CD4-positive, alpha-beta T cell (primary cell): Measurements from ENCODE around the gene JAK1. TPM values are rescaled to one million over a fixed set of nuclear protein-coding genes. Genes with fewer than 3 reads are reported as not detected.

ENCODE experiments used
- ATAC-seq: fragments of 200-7000 bp; cut with Tn5 transposase; one replicate; pipeline ENCODE4 v1.10.0; 2022; ENCODE audit warnings: mild to moderate bottlenecking; ENCODE audit not compliant: poor library complexity
- CTCF ChIA-PET: fragments of 350-600 bp; sonication (Branson Sonifier 250); formaldehyde crosslinking; loops from one replicate; lab custom pipeline; 2021; ENCODE audit warnings: antibody characterized with exemption, inconsistent platforms; lab: Charles Lee
- POLR2A ChIA-PET: fragments of 350-600 bp; sonication (Branson Sonifier 250); formaldehyde crosslinking; loops from one replicate; lab custom pipeline; 2021; ENCODE audit warnings: antibody characterized with exemption, inconsistent platforms; lab: Charles Lee
- DNase-seq, 14 experiments: peaks; one replicate each; pipeline ENCODE4 v3.0.0-alpha.2; 2013 to 2020; ENCODE audit warnings: mixed read lengths in 2 of 14
- H3K27ac ChIP-seq, 2 donors: one replicate each; pipeline versions ENCODE4 v1.5.1 to v1.7.0; 2013; ENCODE audit warnings: low read length in 2 of 2, low read depth in 1 of 2, mild to moderate bottlenecking in 1 of 2
- H3K27me3 ChIP-seq, 2 experiments: 1 replicate in 1 of 2; 2 replicates in 1 of 2; pipeline versions ENCODE4 v1.6.1 to v1.7.0; 2013; ENCODE audit warnings: low read length in 2 of 2, control low read depth in 1 of 2, mild to moderate bottlenecking in 1 of 2, moderate library complexity in 1 of 2; ENCODE audit not compliant: insufficient read depth in 2 of 2, control insufficient read depth in 1 of 2
- H3K36me3 ChIP-seq: one replicate; pipeline ENCODE4 v1.6.1; 2013; ENCODE audit warnings: low read length, control low read depth; ENCODE audit not compliant: insufficient read depth
- H3K4me1 ChIP-seq: one replicate; pipeline ENCODE4 v1.6.1; 2013; ENCODE audit warnings: low read length, control low read depth; ENCODE audit not compliant: insufficient read depth
- H3K4me3 ChIP-seq: one replicate; pipeline ENCODE4 v1.5.1; 2013; ENCODE audit warnings: mild to moderate bottlenecking, low read length, moderate library complexity
- H3K9me3 ChIP-seq, 2 experiments: 1 replicate in 1 of 2; 2 replicates in 1 of 2; pipeline versions ENCODE4 v1.6.1 to v1.7.0; 2013; ENCODE audit warnings: low read length in 2 of 2, mild to moderate bottlenecking in 2 of 2, control low read depth in 1 of 2, moderate library complexity in 1 of 2; ENCODE audit not compliant: control insufficient read depth in 1 of 2, insufficient read depth in 1 of 2
- H3K27ac Mint-ChIP-seq: one replicate; pipeline ENCODE4 v1.8.0; 2020; ENCODE audit warnings: mixed read lengths
- H3K27me3 Mint-ChIP-seq: one replicate; pipeline ENCODE4 v1.8.0; 2021; ENCODE audit warnings: mixed read lengths
- H3K36me3 Mint-ChIP-seq: one replicate; pipeline ENCODE4 v1.8.0; 2021; ENCODE audit warnings: low read depth, mixed read lengths
- H3K4me1 Mint-ChIP-seq: one replicate; pipeline ENCODE4 v1.8.0; 2021; ENCODE audit warnings: low read depth, mixed read lengths
- H3K4me3 Mint-ChIP-seq: one replicate; pipeline ENCODE4 v1.8.0; 2020; ENCODE audit warnings: mild to moderate bottlenecking, mixed read lengths
- H3K9me3 Mint-ChIP-seq: one replicate; pipeline ENCODE4 v1.8.0; 2020; ENCODE audit warnings: mixed read lengths
- CTCF ChIP-seq: fragments of 200-600 bp; IDR thresholded peaks from one replicate; pipeline ENCODE4 v1.8.0; 2022; ENCODE audit warnings: antibody characterized with exemption, mild to moderate bottlenecking
- intact Hi-C, 2 experiments: fragments of 100-400 bp; cut with DNase I in 1 of 2; cut with micrococcal nuclease in 1 of 2; formaldehyde crosslinking; loops; one replicate each; pipeline versions ENCODE4 v1.15.1 to v1.9.0; 2023 to 2025; cut with DNase I, micrococcal nuclease
- total RNA-seq, 174 experiments: library from RNA in 2 of 174; stranded (reverse) in 2 of 174; gene quantifications; one replicate each; pipeline ENCODE4 v1.2.3 and lab custom pipeline; 2021 to 2026

JAK1 gene
- total RNA-seq, 2 experiments from 2014 or later = 240 to 252 TPM

DNA sequence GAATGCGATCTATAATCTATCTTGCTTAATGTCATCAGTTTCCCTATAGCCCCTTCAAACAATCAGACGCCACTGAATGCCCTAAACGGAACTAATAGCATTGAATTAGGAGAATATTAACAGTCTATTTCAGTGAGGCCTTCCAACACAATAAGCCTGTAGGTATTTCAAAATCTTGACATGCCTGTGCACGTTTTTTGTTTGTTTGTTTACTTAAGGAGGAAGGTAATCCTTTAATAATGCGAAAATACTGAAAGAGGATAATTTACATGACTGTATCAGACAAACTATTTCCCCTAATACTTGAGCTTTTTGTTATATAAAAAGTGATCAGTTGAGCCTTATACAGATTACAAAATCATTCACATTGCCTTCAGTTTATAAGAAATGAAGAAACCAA, 29.0 kb upstream of the JAK1 start:
- H3K4me3 ChIP-seq = no peak overlapping the region
- CTCF ChIA-PET = no interaction called here

GRCh38 chr1:64986903-64987871, 20.8 kb upstream of the JAK1 start:
- Histone ChIP-seq H3K27me3 (no peaks in the 10 kb centered on the region), H3K27ac (no peak overlapping the region), H3K4me1 (no peaks in the 10 kb centered on the region), H3K4me3 (no peak overlapping the region), H3K9me3 (no peaks in the 10 kb centered on the region), H3K36me3 (no peaks in the 10 kb centered on the region)
- no peak overlapping the region for H3K4me3 Mint-ChIP-seq
- no peaks in the 10 kb centered on the region for H3K27me3 Mint-ChIP-seq
- peak in 1 of 14 experiments; percentile 28 for DNase-seq
- peaks cover 15% of the 10 kb centered on the region for H3K4me1 Mint-ChIP-seq
- H3K27ac Mint-ChIP-seq = no peak overlapping the region
- no peak for TF ChIP-seq CTCF
- intact Hi-C loops = no loop called here
- ATAC-seq = no peak
- POLR2A ChIA-PET = no interaction called here
- H3K36me3 Mint-ChIP-seq = no peaks in the 10 kb centered on the region
- no peaks in the 10 kb centered on the region for H3K9me3 Mint-ChIP-seq
- CTCF ChIA-PET = no interaction called here

More for the DNA sequence above, 29.0 kb upstream of the JAK1 start:
- no peaks in the 10 kb centered on the region for H3K27me3 Mint-ChIP-seq
- TF ChIP-seq CTCF = no peak
- Histone ChIP-seq H3K4me1 (no peaks in the 10 kb centered on the region), H3K36me3 (no peaks in the 10 kb centered on the region), H3K9me3 (no peaks in the 10 kb centered on the region), H3K27me3 (no peaks in the 10 kb centered on the region), H3K27ac (no peak overlapping the region)
- no peaks in the 10 kb centered on the region for H3K4me1 Mint-ChIP-seq
- intact Hi-C loops = no loop called here
- no peak for DNase-seq
- H3K9me3 Mint-ChIP-seq = peaks cover 2% of the 10 kb centered on the region
- POLR2A ChIA-PET = no interaction called here
- no peak overlapping the region for H3K4me3 Mint-ChIP-seq
- no peak overlapping the region for H3K27ac Mint-ChIP-seq
- ATAC-seq = no peak
- no peaks in the 10 kb centered on the region for H3K36me3 Mint-ChIP-seq

- no peak overlapping the region for H3K4me3 Mint-ChIP-seq
- H3K36me3 Mint-ChIP-seq = no peaks in the 10 kb centered on the region
- ChIA-PET POLR2A (interaction anchor here (1.1 kb wide), 1 partner anchor 18 kb away, joined by 3 read pairs; no protein-coding TSS in a partner anchor), CTCF (interaction anchor here (1.1 kb wide), 1 partner anchor 10 kb away, joined by 3 read pairs; no protein-coding TSS in a partner anchor)
- Histone ChIP-seq H3K27ac (no peak overlapping the region), H3K9me3 (no peaks in the 10 kb centered on the region), H3K27me3 (no peaks in the 10 kb centered on the region), H3K4me3 (no peak overlapping the region), H3K36me3 (no peaks in the 10 kb centered on the region), H3K4me1 (no peaks in the 10 kb centered on the region)
- H3K27ac Mint-ChIP-seq = no peak overlapping the region
- no peaks in the 10 kb centered on the region for H3K27me3 Mint-ChIP-seq
- no peaks in the 10 kb centered on the region for H3K9me3 Mint-ChIP-seq
- TF ChIP-seq CTCF = no peak
- peaks cover 15% of the 10 kb centered on the region for H3K4me1 Mint-ChIP-seq
- no peak for DNase-seq
- no peak for ATAC-seq
- intact Hi-C loops = no loop called here
Observed at GRCh38 chr1:64984737-64985136, 18.4 kb upstream of the JAK1 start.
